ENCODE results near the gene PPP3CB. TPM values are rescaled to one million over a fixed set of nuclear protein-coding genes. Genes with fewer than 3 reads are reported as not detected.

PPP3CB gene
- total and polyA plus RNA-seq, 12 donors: 26.7 to 60.6 (median 46.7) TPM

GRCh38 chr10:73519336-73519735 lies 23.5 kb upstream of the PPP3CB start:
- no peak overlapping the region for H3K27ac ChIP-seq
- intact Hi-C loops (cut with DNase I): no loop called here
- no peak for DNase-seq
- no peaks in the 10 kb centered on the region for H3K27me3 ChIP-seq
- H3K9me3 ChIP-seq (replicated peaks in 1 of 3): no peaks in the 10 kb centered on the region
- 85 to 98% (median 95%) methylated on average over 3 of the region's 3 CpGs for WGBS, 4 donors
- H3K4me1 ChIP-seq (replicated peaks in 1 of 2): no peaks in the 10 kb centered on the region
- H3K4me3 ChIP-seq: no peak overlapping the region
- TF ChIP-seq, protein P1, sequence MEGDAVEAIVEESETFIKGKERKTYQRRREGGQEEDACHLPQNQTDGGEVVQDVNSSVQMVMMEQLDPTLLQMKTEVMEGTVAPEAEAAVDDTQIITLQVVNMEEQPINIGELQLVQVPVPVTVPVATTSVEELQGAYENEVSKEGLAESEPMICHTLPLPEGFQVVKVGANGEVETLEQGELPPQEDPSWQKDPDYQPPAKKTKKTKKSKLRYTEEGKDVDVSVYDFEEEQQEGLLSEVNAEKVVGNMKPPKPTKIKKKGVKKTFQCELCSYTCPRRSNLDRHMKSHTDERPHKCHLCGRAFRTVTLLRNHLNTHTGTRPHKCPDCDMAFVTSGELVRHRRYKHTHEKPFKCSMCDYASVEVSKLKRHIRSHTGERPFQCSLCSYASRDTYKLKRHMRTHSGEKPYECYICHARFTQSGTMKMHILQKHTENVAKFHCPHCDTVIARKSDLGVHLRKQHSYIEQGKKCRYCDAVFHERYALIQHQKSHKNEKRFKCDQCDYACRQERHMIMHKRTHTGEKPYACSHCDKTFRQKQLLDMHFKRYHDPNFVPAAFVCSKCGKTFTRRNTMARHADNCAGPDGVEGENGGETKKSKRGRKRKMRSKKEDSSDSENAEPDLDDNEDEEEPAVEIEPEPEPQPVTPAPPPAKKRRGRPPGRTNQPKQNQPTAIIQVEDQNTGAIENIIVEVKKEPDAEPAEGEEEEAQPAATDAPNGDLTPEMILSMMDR (IDR thresholded peaks at IDR 0.05): no peak
- TF ChIP-seq POLR2A (IDR thresholded peaks at IDR 0.05): no peak
- peaks cover 0 to 17% of the 10 kb centered on the region in 2 donors for H3K36me3 ChIP-seq (replicated peaks in 1 of 2)

- Histone ChIP-seq H3K36me3 (replicated peaks in 1 of 2) (peaks cover 0 to 17% of the 10 kb centered on the region in 2 donors), H3K9me3 (replicated peaks in 1 of 3) (no peaks in the 10 kb centered on the region), H3K27me3 (no peaks in the 10 kb centered on the region), H3K4me1 (replicated peaks in 1 of 2) (no peaks in the 10 kb centered on the region), H3K4me3 (no peak overlapping the region), H3K27ac (no peak overlapping the region)
- TF ChIP-seq POLR2A (IDR thresholded peaks at IDR 0.05): no peak
- TF ChIP-seq, protein P1 (IDR thresholded peaks at IDR 0.05): no peak
- intact Hi-C loops (cut with DNase I): no loop called here
- WGBS, 4 donors: 91 to 98% (median 94%) methylated on average over 3 to 4 of the region's 4 CpGs
- no peak for DNase-seq
Observed at GRCh38 chr10:73517166-73517888, 21.5 kb upstream of the PPP3CB start.

GRCh38 chr10:73512207-73512743 lies 16.5 kb upstream of the PPP3CB start:
- Histone ChIP-seq H3K4me1 (replicated peaks in 1 of 2) (no peaks in the 10 kb centered on the region), H3K27ac (no peak overlapping the region), H3K9me3 (replicated peaks in 1 of 3) (no peaks in the 10 kb centered on the region), H3K4me3 (no peak overlapping the region), H3K27me3 (no peaks in the 10 kb centered on the region), H3K36me3 (replicated peaks in 1 of 2) (peaks cover 0 to 13% of the 10 kb centered on the region in 2 donors)
- no peak for DNase-seq
- 95 to 99% (median 99%) methylated on average over 4 of the region's 4 CpGs for WGBS, 4 donors
- no peak for TF ChIP-seq POLR2A (IDR thresholded peaks at IDR 0.05)
- TF ChIP-seq, protein P1 (IDR thresholded peaks at IDR 0.05): no peak
- intact Hi-C loops (cut with DNase I): no loop called here

GRCh38 chr10:73509695-73510094 lies 13.9 kb upstream of the PPP3CB start:
- no peak overlapping the region for H3K4me3 ChIP-seq
- no peaks in the 10 kb centered on the region for H3K27me3 ChIP-seq
- H3K4me1 ChIP-seq (replicated peaks in 1 of 2): no peaks in the 10 kb centered on the region
- TF ChIP-seq, protein P1 (IDR thresholded peaks at IDR 0.05): no peak
- TF ChIP-seq POLR2A (IDR thresholded peaks at IDR 0.05): no peak
- H3K27ac ChIP-seq: no peak overlapping the region
- no peaks in the 10 kb centered on the region for H3K36me3 ChIP-seq (replicated peaks in 1 of 2)
- DNase-seq: no peak
- intact Hi-C loops (cut with DNase I): no loop called here
- WGBS, 4 donors: 87 to 96% (median 91%) methylated on average over 5 of the region's 5 CpGs
- H3K9me3 ChIP-seq (replicated peaks in 1 of 3): no peaks in the 10 kb centered on the region

Data from adrenal gland (tissue), 12 donors.